T follicular helper cell (primary cell): Measurements from ENCODE around the gene TMEM196.
"Not testable (repeated sequence)": the region's sequence is repeated elsewhere in the genome, so short reads cannot be mapped to it uniquely, and the experiment has no call there.

Experiments
- DNase-seq: peaks from one replicate; pipeline ENCODE4 v3.0.0-alpha.2; 2020; ENCODE audit warnings: low read depth

The TMEM196 gene

GRCh38 chr7:19707240-19707639 is 66.2 kb downstream of the TMEM196 start:
- DNase-seq, result no peak

GRCh38 chr7:19705663-19706062 is 67.8 kb downstream of the TMEM196 start:
- DNase-seq, result no peak

- DNase-seq, result no peak
Measured at GRCh38 chr7:19701471-19701870, 71.9 kb downstream of the TMEM196 start.

DNA sequence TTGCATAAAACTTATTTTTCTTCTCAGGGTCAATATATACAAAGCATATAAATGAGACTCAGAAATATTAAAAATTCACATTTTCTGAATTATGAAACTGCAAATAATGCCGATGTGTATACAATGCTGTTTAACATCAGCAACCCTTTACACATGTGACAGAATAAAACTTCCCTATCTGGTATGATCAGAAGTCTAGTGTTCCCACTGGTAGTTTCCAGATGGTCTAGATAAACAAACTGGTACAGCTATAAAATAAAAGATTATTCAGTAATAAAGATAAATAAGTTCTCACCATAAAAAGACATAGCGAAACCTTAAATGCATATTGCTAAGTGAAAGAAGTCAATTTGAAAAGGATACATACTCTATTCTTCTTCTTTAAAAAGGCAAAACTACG is 72.5 kb downstream of the TMEM196 start:
- no peak for DNase-seq

DNA sequence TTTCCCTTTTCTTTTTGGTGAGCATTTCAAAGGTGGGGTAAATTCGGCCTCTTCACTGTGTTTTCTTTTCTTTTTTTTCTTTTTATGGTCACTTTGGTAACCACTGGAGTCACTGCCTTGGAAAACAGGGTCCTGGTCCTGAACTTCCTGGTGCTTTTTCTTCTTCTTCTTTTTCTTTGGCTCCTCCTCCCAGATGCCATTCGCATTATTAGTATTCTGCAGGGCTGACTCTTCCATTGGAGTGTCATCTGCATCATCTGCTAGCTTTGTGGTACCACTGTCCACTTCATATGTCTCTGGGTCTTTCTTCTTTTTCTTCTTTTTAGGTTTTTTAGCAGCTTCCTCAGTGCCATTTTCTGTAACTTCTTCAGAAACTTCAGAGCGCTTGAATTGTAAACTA is 75.1 kb downstream of the TMEM196 start:
- DNase-seq, result no peak

- DNase-seq, result no peak
Measured at GRCh38 chr7:19696926-19697325, 76.5 kb downstream of the TMEM196 start.

DNA sequence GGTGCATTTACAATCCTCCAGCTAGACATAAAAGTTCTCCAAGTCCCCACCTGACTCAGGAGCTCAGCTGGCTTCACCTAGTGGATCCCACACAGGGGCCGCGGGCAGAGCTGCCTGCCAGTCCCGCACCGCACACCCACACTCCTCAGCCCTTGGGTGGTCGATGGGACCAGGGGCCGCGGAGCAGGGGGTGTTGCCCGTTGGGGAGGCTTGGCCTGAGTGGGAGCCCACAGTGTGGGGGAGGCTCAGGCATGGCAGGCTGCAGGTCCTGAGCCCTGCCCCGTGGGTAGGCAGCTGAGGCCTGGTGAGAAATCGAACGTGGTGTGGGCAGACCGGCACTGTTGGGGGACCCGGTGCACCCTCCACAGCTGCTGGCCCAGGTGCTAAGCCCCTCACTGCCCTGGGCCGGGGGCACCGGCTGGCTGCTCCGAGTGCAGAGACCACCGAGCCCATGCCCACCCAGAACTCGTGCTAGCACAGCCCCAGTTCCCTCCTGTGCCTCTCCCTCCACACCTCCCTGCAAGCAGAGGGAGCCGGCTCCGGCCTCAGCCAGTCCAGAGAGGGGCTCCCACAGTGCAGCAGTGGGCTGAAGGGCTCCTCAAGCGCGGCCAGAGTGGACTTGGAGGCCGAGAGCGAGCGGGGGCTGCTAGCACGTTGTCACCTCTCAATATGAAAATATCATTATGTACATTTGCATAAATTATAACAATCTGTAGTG is 81.1 kb downstream of the TMEM196 start:
- DNase-seq, result no peak

DNA sequence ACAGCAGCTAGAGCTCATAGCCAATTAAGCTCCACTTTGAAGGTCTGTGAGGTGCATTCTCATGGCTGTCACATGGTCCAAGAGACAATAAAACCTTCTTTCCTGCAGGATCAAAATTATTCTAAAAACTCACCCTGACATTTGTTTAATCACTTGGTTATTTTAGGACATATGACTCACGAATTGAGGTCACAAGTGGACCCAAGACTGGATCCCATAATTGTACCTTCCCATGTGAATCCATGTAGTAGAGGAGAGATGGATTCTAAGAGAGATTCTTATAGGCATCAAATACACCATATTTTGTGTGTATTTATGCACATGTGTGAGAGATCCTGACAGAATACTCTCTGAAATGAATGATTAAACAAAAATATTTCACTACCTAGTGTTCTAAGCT is 82.7 kb downstream of the TMEM196 start:
- no peak for DNase-seq

DNA sequence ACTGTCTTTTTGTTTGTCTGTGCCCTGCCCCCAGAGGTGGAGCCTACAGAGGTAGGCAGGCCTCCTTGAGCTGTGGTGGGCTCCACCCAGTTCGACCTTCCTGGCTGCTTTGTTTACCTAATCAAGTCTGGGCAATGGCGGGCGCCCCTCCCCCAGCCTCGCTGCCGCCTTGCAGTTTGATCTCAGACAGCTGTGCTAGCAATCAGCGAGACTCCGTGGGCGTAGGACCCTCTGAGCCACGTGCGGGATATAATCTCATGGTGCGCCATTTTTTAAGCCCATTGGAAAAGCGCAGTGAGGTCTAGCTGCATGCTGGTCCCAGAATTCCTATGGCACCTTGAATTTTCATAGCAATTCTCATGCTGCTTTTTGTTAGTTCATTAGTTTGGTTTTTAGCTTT is 84.3 kb downstream of the TMEM196 start:
- DNase-seq, result not testable (repeated sequence)

GRCh38 chr7:19681596-19681995 is 91.8 kb downstream of the TMEM196 start:
- DNase-seq, result no peak

GRCh38 chr7:19677180-19677579 is 96.2 kb downstream of the TMEM196 start:
- no peak for DNase-seq

DNA sequence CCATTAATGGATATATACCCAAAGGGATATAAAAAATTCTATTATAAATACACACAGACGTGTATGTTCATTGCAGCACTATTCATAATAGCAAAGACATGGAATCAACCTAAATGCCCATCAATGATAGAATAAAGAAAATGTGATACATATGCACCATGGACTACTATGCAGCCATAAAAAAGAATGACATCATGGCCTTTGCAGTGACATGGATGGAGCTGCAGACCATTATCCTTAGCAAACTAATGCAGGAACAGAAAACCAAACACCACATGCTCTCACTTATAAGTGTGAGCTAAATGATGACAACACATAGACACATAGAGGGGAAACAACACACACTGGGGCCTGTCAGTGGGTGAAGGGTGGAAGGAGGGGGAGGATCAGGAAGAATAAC is 97.6 kb downstream of the TMEM196 start:
- no peak for DNase-seq

- DNase-seq, result no peak
Measured at GRCh38 chr7:19674266-19674960, 99.0 kb downstream of the TMEM196 start.

DNA sequence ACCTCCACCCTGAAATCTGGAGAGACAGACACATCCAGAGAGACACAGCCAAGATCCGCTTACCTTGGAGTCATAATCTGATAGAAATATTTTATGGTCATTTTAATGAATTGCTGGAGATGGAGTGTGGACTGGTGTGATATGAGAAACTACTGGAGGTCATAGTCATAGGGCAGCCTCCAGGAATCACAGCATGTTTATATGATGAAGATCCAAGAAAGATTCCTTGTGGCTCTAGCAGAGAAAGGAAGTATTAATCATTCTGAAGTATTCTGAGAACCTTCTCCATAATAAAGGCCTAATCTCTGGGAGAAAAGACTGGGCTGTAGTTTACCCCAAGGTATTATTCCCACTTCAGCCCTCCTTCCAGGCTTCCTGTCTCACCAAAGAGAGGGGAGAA is 102.6 kb downstream of the TMEM196 start:
- no peak for DNase-seq
